ENCODE measurements around the gene NHLH1.

NHLH1 gene

GRCh38 chr1:160366731-160367515 is at the start of gene NHLH1:
TSS of gene NHLH1 (plus strand) at chr1:160367071. CDS start at chr1:160370732, 3,661 bp downstream.
- TF ChIP-seq GATA2 (IDR thresholded peaks at IDR 0.05; ENCODE audit: low read depth, low read length) (no peak), GATA3 (IDR thresholded peaks at IDR 0.05; ENCODE audit: low read depth, low read length) (no peak)

GRCh38 chr1:160322831-160323230 is 44.0 kb upstream of the NHLH1 start:
- TF ChIP-seq GATA2 (IDR thresholded peaks at IDR 0.05; ENCODE audit: low read depth, low read length) (no peak), GATA3 (IDR thresholded peaks at IDR 0.05; ENCODE audit: low read depth, low read length) (no peak)

GRCh38 chr1:160325252-160325651 is 41.6 kb upstream of the NHLH1 start:
- TF ChIP-seq GATA2 (IDR thresholded peaks at IDR 0.05; ENCODE audit: low read depth, low read length) (no peak), GATA3 (IDR thresholded peaks at IDR 0.05; ENCODE audit: low read depth, low read length) (no peak)

- TF ChIP-seq GATA2 (IDR thresholded peaks at IDR 0.05; ENCODE audit: low read depth, low read length) (no peak), GATA3 (IDR thresholded peaks at IDR 0.05; ENCODE audit: low read depth, low read length) (no peak)
These were observed 40.5 kb upstream of the NHLH1 start for GRCh38 chr1:160326418-160326817.

- TF ChIP-seq GATA3 (IDR thresholded peaks at IDR 0.05; ENCODE audit: low read depth, low read length) (no peak), GATA2 (IDR thresholded peaks at IDR 0.05; ENCODE audit: low read depth, low read length) (no peak)
These were observed 38.7 kb upstream of the NHLH1 start for GRCh38 chr1:160328184-160328583.

- no peak for TF ChIP-seq GATA3 (IDR thresholded peaks at IDR 0.05; ENCODE audit: low read depth, low read length)
- TF ChIP-seq GATA2 (IDR thresholded peaks at IDR 0.05; ENCODE audit: low read depth, low read length) = no peak
These were observed 36.8 kb upstream of the NHLH1 start for GRCh38 chr1:160330119-160330518.

- TF ChIP-seq GATA2 (IDR thresholded peaks at IDR 0.05; ENCODE audit: low read depth, low read length) (no peak), GATA3 (IDR thresholded peaks at IDR 0.05; ENCODE audit: low read depth, low read length) (no peak)
These were observed 34.4 kb upstream of the NHLH1 start for GRCh38 chr1:160332516-160332915.

GRCh38 chr1:160338580-160338979 is 28.3 kb upstream of the NHLH1 start:
- TF ChIP-seq GATA3 (IDR thresholded peaks at IDR 0.05; ENCODE audit: low read depth, low read length) (no peak), GATA2 (IDR thresholded peaks at IDR 0.05; ENCODE audit: low read depth, low read length) (no peak)

GRCh38 chr1:160340146-160340545 is 26.7 kb upstream of the NHLH1 start:
- TF ChIP-seq GATA2 (IDR thresholded peaks at IDR 0.05; ENCODE audit: low read depth, low read length) = no peak
- no peak for TF ChIP-seq GATA3 (IDR thresholded peaks at IDR 0.05; ENCODE audit: low read depth, low read length)

- TF ChIP-seq GATA2 (IDR thresholded peaks at IDR 0.05; ENCODE audit: low read depth, low read length) (no peak), GATA3 (IDR thresholded peaks at IDR 0.05; ENCODE audit: low read depth, low read length) (no peak)
These were observed 26.0 kb upstream of the NHLH1 start for GRCh38 chr1:160340866-160341265.

- no peak for TF ChIP-seq GATA2 (IDR thresholded peaks at IDR 0.05; ENCODE audit: low read depth, low read length)
- no peak for TF ChIP-seq GATA3 (IDR thresholded peaks at IDR 0.05; ENCODE audit: low read depth, low read length)
These were observed 24.3 kb upstream of the NHLH1 start for GRCh38 chr1:160342526-160342925.

GRCh38 chr1:160342953-160343869 is 23.7 kb upstream of the NHLH1 start, which contains the start of the genes COPA and NCSTN:
TSS of gene COPA (minus strand) at chr1:160343250. CDS start at chr1:160343170, 80 bp downstream.
TSS of gene NCSTN (plus strand) at chr1:160343383. CDS start at chr1:160343397, 14 bp downstream.
- no peak for TF ChIP-seq GATA3 (IDR thresholded peaks at IDR 0.05; ENCODE audit: low read depth, low read length)
- TF ChIP-seq GATA2 (IDR thresholded peaks at IDR 0.05; ENCODE audit: low read depth, low read length) = no peak

- TF ChIP-seq GATA2 (IDR thresholded peaks at IDR 0.05; ENCODE audit: low read depth, low read length) = no peak
- TF ChIP-seq GATA3 (IDR thresholded peaks at IDR 0.05; ENCODE audit: low read depth, low read length) = no peak
These were observed 22.6 kb upstream of the NHLH1 start for GRCh38 chr1:160344241-160344640.

GRCh38 chr1:160344936-160345335 is 21.9 kb upstream of the NHLH1 start:
- TF ChIP-seq GATA3 (IDR thresholded peaks at IDR 0.05; ENCODE audit: low read depth, low read length) = no peak
- TF ChIP-seq GATA2 (IDR thresholded peaks at IDR 0.05; ENCODE audit: low read depth, low read length) = no peak

All from SH-SY5Y (cell line).